ENCODE results near the gene BTF3.
"Not testable (repeated sequence)": the region's sequence is repeated elsewhere in the genome, so short reads cannot be mapped to it uniquely, and the experiment has no call there.

BTF3 gene

DNA sequence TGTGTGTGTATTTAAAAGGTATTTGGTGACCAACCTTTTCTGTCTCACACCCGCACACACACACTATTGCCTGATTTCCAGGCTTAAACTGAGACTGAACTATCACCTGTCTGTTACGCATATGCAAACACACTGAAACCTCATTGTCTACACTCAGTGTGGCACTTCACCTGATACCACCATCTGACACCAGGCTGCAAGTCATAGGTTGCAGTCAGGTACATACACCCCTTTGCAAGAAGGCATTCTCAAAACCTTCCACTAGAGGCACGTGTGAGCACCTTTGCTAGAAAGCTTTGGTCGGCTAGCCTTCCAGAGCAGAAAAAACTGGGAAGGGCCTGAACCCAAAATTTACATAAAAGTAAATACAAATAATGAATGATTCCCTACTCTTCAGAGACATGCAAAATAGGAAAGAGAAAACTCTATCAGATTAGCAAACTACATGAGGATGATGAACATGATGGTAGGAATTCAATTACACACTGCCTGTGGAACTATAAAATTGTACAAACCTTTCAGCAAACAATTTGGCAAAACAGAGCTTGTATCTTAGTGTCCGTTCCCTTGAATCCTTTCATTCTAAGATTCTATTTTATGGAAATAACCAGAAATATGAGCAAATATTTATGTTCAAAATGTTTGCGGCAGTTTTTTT, 43.7 kb upstream of the BTF3 start:
- Histone ChIP-seq H3K4me2 (ENCODE audit: low read depth, low read length, poor library complexity, severe bottlenecking) (no peak overlapping the region), H3K4me1 (ENCODE audit: insufficient read depth, low read length, poor library complexity, severe bottlenecking) (no peaks in the 10 kb centered on the region), H3K27me3 (ENCODE audit: insufficient read depth, low read length, poor library complexity, severe bottlenecking) (no peaks in the 10 kb centered on the region), H3F3A (ENCODE audit: low read depth) (no peaks in the 10 kb centered on the region), H4K20me1 (ENCODE audit: insufficient read depth, low read length, poor library complexity, severe bottlenecking) (no peaks in the 10 kb centered on the region), H3K9ac (ENCODE audit: low read depth, low read length, poor library complexity, severe bottlenecking) (no peak overlapping the region), H3K9me2 (replicated peaks; ENCODE audit: low read depth, low read length) (no peaks in the 10 kb centered on the region), H3K4me3 (ENCODE audit: low read length, poor library complexity, severe bottlenecking) (no peak overlapping the region), H3K9me3 (ENCODE audit: insufficient read depth, low read depth, low read length) (no peaks in the 10 kb centered on the region), H3K79me2 (ENCODE audit: insufficient read depth, low read length) (no peaks in the 10 kb centered on the region), H3K36me3 (ENCODE audit: insufficient read depth, low read length) (no peaks in the 10 kb centered on the region), H2AFZ (ENCODE audit: low read length) (no peak overlapping the region; the same call in 1 of the 2 replicates)
- TF ChIP-seq EZH2phosphoT487 (IDR thresholded peaks at IDR 0.05; ENCODE audit: borderline replicate concordance): no peak
- TF ChIP-seq, protein P1, sequence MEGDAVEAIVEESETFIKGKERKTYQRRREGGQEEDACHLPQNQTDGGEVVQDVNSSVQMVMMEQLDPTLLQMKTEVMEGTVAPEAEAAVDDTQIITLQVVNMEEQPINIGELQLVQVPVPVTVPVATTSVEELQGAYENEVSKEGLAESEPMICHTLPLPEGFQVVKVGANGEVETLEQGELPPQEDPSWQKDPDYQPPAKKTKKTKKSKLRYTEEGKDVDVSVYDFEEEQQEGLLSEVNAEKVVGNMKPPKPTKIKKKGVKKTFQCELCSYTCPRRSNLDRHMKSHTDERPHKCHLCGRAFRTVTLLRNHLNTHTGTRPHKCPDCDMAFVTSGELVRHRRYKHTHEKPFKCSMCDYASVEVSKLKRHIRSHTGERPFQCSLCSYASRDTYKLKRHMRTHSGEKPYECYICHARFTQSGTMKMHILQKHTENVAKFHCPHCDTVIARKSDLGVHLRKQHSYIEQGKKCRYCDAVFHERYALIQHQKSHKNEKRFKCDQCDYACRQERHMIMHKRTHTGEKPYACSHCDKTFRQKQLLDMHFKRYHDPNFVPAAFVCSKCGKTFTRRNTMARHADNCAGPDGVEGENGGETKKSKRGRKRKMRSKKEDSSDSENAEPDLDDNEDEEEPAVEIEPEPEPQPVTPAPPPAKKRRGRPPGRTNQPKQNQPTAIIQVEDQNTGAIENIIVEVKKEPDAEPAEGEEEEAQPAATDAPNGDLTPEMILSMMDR (conservative IDR thresholded peaks at IDR 0.05; ENCODE audit: low read length): peak; percentile 89

DNA sequence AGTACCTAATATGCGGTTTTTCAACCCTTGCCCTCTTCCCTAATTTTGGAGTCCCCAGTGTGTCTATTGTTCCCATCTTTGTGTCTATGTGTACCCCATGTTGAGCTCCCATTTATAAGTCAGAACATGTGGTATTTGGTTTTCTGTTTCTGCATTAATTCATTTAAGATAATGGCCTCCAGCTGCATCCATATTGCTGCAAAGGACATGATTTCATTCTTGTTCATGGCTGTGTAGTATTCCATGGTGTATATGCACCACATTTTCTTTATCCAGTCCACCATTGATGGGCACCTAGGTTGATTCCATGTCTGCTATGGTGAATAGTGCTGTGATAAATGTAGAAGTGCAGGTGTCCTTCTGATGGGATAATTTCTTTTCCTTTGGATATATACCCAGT, 41.8 kb upstream of the BTF3 start:
- H3K4me1 ChIP-seq (ENCODE audit: insufficient read depth, low read length, poor library complexity, severe bottlenecking); H3K9ac ChIP-seq (ENCODE audit: low read depth, low read length, poor library complexity, severe bottlenecking); H3K4me3 ChIP-seq (ENCODE audit: low read length, poor library complexity, severe bottlenecking); H3K36me3 ChIP-seq (ENCODE audit: insufficient read depth, low read length); H3F3A ChIP-seq (ENCODE audit: low read depth); H3K9me2 ChIP-seq (replicated peaks; ENCODE audit: low read depth, low read length); H3K27me3 ChIP-seq (ENCODE audit: insufficient read depth, low read length, poor library complexity, severe bottlenecking); H3K4me2 ChIP-seq (ENCODE audit: low read depth, low read length, poor library complexity, severe bottlenecking); H4K20me1 ChIP-seq (ENCODE audit: insufficient read depth, low read length, poor library complexity, severe bottlenecking); H3K79me2 ChIP-seq (ENCODE audit: insufficient read depth, low read length); H3K9me3 ChIP-seq (ENCODE audit: insufficient read depth, low read depth, low read length); H2AFZ ChIP-seq (ENCODE audit: low read length): not testable (repeated sequence)

DNA sequence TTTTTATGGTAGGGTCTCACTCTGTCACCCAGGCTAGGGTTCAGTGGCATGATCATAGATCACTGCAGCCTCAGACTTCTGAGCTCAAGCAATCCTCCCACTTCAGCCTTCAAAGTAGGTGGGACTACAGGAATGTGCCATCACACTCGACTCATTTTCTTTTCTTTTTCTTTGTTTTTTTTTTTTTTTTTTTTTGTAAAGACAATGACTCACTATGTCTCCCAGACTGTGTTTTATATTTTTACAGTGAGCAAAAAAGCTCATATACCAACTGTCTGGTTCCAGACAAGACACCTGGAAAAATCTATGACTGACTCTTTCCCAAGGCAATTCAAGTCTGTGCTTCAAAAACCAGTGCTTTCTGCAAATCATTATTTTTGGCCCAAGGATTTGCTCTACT, 38.9 kb upstream of the BTF3 start:
- no peaks in the 10 kb centered on the region for H4K20me1 ChIP-seq (ENCODE audit: insufficient read depth, low read length, poor library complexity, severe bottlenecking)
- no peaks in the 10 kb centered on the region for H3K9me2 ChIP-seq (replicated peaks; ENCODE audit: low read depth, low read length)
- no peak overlapping the region for H2AFZ ChIP-seq (ENCODE audit: low read length)
- no peaks in the 10 kb centered on the region for H3F3A ChIP-seq (ENCODE audit: low read depth)
- no peaks in the 10 kb centered on the region for H3K27me3 ChIP-seq (ENCODE audit: insufficient read depth, low read length, poor library complexity, severe bottlenecking)
- TF ChIP-seq, protein P1 (conservative IDR thresholded peaks at IDR 0.05; ENCODE audit: low read length): no peak
- TF ChIP-seq EZH2phosphoT487 (IDR thresholded peaks at IDR 0.05; ENCODE audit: borderline replicate concordance): no peak
- H3K4me1 ChIP-seq (ENCODE audit: insufficient read depth, low read length, poor library complexity, severe bottlenecking): no peaks in the 10 kb centered on the region
- no peak overlapping the region for H3K9ac ChIP-seq (ENCODE audit: low read depth, low read length, poor library complexity, severe bottlenecking)
- no peaks in the 10 kb centered on the region for H3K36me3 ChIP-seq (ENCODE audit: insufficient read depth, low read length)
- H3K4me2 ChIP-seq (ENCODE audit: low read depth, low read length, poor library complexity, severe bottlenecking): no peak overlapping the region
- no peaks in the 10 kb centered on the region for H3K9me3 ChIP-seq (ENCODE audit: insufficient read depth, low read depth, low read length)
- H3K4me3 ChIP-seq (ENCODE audit: low read length, poor library complexity, severe bottlenecking): no peak overlapping the region
- H3K79me2 ChIP-seq (ENCODE audit: insufficient read depth, low read length): no peaks in the 10 kb centered on the region

DNA sequence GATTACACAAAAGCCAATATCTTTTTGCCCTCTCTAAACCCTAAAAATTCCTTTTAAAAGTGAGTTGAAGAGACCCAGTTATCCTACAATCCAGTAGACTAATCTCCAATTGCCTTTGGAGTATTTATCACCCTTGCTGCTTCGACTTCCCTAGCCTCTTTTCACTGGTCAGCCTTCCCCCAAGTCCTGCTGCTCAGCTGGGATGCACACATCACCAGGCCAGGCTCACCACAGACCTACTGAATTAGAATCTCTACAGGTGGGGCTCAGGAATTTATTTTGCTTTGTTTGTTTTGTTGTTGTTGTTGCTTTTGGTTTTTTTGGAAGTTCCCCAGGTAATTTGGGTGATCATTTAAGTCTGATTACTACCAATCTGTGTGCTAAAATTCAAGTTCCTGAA, 38.1 kb upstream of the BTF3 start:
- Histone ChIP-seq H4K20me1 (ENCODE audit: insufficient read depth, low read length, poor library complexity, severe bottlenecking) (no peaks in the 10 kb centered on the region), H3F3A (ENCODE audit: low read depth) (no peaks in the 10 kb centered on the region), H3K4me2 (ENCODE audit: low read depth, low read length, poor library complexity, severe bottlenecking) (no peak overlapping the region), H3K27me3 (ENCODE audit: insufficient read depth, low read length, poor library complexity, severe bottlenecking) (no peaks in the 10 kb centered on the region), H3K4me1 (ENCODE audit: insufficient read depth, low read length, poor library complexity, severe bottlenecking) (no peaks in the 10 kb centered on the region), H3K36me3 (ENCODE audit: insufficient read depth, low read length) (no peaks in the 10 kb centered on the region), H3K9ac (ENCODE audit: low read depth, low read length, poor library complexity, severe bottlenecking) (no peak overlapping the region), H3K79me2 (ENCODE audit: insufficient read depth, low read length) (no peaks in the 10 kb centered on the region), H2AFZ (ENCODE audit: low read length) (no peak overlapping the region), H3K9me2 (replicated peaks; ENCODE audit: low read depth, low read length) (no peaks in the 10 kb centered on the region), H3K4me3 (ENCODE audit: low read length, poor library complexity, severe bottlenecking) (no peak overlapping the region), H3K9me3 (ENCODE audit: insufficient read depth, low read depth, low read length) (no peaks in the 10 kb centered on the region)
- TF ChIP-seq EZH2phosphoT487 (IDR thresholded peaks at IDR 0.05; ENCODE audit: borderline replicate concordance): no peak
- TF ChIP-seq, protein P1 (conservative IDR thresholded peaks at IDR 0.05; ENCODE audit: low read length): no peak
